Suprapubic skin (tissue), 3 donors: ENCODE data around the gene BOLA3.

Experiments used
- EP300 ChIP-seq: sonication (generic); formaldehyde crosslinking; IDR thresholded peaks from one replicate; pipeline ENCODE4 v1.6.1; 2017; ENCODE audit warnings: antibody characterized with exemption
- POLR2A ChIP-seq, 2 donors: fragments of 450-650 bp; IDR thresholded peaks; one replicate each; pipeline ENCODE4 v1.6.1; 2017; ENCODE audit warnings: antibody characterized with exemption in 2 of 2, mild to moderate bottlenecking in 2 of 2, moderate library complexity in 2 of 2
- TF ChIP-seq, protein P1 (sequence below), 2 donors: fragments of 200-600 bp in 1 of 2; fragments of 450-650 bp in 1 of 2; sonication (generic) in 1 of 2; IDR thresholded peaks; one replicate each; pipeline ENCODE4 v1.5.1; 2016 to 2019; ENCODE audit warnings: antibody characterized with exemption in 2 of 2, mild to moderate bottlenecking in 1 of 2, moderate library complexity in 1 of 2

DNA sequence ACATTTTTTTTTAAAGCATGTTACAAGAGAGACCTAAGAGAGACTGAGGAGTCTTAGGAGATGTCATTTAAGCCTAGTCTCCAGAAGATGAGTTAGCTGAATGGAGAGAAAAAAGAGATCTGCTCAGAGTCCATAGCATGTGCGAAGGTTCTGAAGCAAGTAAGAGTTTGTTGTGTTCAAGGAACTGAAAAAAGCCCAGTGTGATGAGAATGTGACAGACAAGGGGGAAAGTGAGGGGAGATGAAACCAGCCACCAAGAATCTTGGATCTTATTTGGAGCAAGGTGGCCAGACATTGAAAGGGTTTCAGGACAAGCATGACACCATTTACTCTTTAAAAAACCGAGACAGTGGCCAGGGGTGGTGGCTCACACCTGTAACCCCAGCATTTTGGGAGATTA lies 36.2 kb upstream of the BOLA3 start:
- TF ChIP-seq POLR2A (IDR thresholded peaks at IDR 0.05): no peak
- TF ChIP-seq, protein P1, sequence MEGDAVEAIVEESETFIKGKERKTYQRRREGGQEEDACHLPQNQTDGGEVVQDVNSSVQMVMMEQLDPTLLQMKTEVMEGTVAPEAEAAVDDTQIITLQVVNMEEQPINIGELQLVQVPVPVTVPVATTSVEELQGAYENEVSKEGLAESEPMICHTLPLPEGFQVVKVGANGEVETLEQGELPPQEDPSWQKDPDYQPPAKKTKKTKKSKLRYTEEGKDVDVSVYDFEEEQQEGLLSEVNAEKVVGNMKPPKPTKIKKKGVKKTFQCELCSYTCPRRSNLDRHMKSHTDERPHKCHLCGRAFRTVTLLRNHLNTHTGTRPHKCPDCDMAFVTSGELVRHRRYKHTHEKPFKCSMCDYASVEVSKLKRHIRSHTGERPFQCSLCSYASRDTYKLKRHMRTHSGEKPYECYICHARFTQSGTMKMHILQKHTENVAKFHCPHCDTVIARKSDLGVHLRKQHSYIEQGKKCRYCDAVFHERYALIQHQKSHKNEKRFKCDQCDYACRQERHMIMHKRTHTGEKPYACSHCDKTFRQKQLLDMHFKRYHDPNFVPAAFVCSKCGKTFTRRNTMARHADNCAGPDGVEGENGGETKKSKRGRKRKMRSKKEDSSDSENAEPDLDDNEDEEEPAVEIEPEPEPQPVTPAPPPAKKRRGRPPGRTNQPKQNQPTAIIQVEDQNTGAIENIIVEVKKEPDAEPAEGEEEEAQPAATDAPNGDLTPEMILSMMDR (IDR thresholded peaks at IDR 0.05): no peak
- TF ChIP-seq EP300: no peak
